Endometrial microvascular endothelial cells (primary cell): ENCODE results near the gene SMAP1. TPM values are rescaled to one million over a fixed set of nuclear protein-coding genes. Genes with fewer than 3 reads are reported as not detected.

ENCODE experiments used
- in situ Hi-C: cut with HindIII; loops from 2 replicates; pipeline ENCODE4 v1.10.0; 2017; ENCODE audit warnings: low sequenced_read_pairs, low pct_unique_long_range_greater_than_20kb; ENCODE audit errors: inconsistent ontology term
- total RNA-seq: library from RNA; depleted of rRNA; stranded (reverse); fragments of >200 nt; gene quantifications from one replicate; pipeline ENCODE4 v1.2.3, GENCODE V29; 2015; ENCODE audit errors: inconsistent ontology term

SMAP1 gene
- total RNA-seq, 1 donor from 2014 or later = 21.8 TPM

GRCh38 chr6:70675822-70676221, 8.1 kb downstream of the SMAP1 start:
- in situ Hi-C loops = no loop called here

- in situ Hi-C loops = no loop called here
These were observed 9.1 kb downstream of the SMAP1 start for GRCh38 chr6:70676821-70677220.

GRCh38 chr6:70680396-70680795, 12.7 kb downstream of the SMAP1 start:
- in situ Hi-C loops = no loop called here

- in situ Hi-C loops = no loop called here
These were observed 17.3 kb downstream of the SMAP1 start for GRCh38 chr6:70684794-70685493.

GRCh38 chr6:70685494-70686180, 18.0 kb downstream of the SMAP1 start:
- in situ Hi-C loops = no loop called here

- in situ Hi-C loops = no loop called here
These were observed 19.0 kb downstream of the SMAP1 start for GRCh38 chr6:70686548-70687133.

- in situ Hi-C loops = no loop called here
These were observed 26.2 kb downstream of the SMAP1 start for GRCh38 chr6:70693887-70694286.

- in situ Hi-C loops = no loop called here
These were observed 26.7 kb downstream of the SMAP1 start for GRCh38 chr6:70694371-70694770.

GRCh38 chr6:70700922-70701876, 33.5 kb downstream of the SMAP1 start:
- in situ Hi-C loops = no loop called here

- in situ Hi-C loops = no loop called here
These were observed 38.1 kb downstream of the SMAP1 start for GRCh38 chr6:70705772-70706171.

GRCh38 chr6:70706491-70707123, 38.9 kb downstream of the SMAP1 start:
- in situ Hi-C loops = no loop called here

- in situ Hi-C loops = no loop called here
These were observed 40.2 kb downstream of the SMAP1 start for GRCh38 chr6:70707893-70708292.

- in situ Hi-C loops = no loop called here
These were observed 40.8 kb downstream of the SMAP1 start for GRCh38 chr6:70708448-70708847.

GRCh38 chr6:70709826-70710225, 42.1 kb downstream of the SMAP1 start:
- in situ Hi-C loops = no loop called here

GRCh38 chr6:70714716-70715257, 47.1 kb downstream of the SMAP1 start:
- in situ Hi-C loops = no loop called here

GRCh38 chr6:70717038-70717801, 49.5 kb downstream of the SMAP1 start:
- in situ Hi-C loops = no loop called here

GRCh38 chr6:70724524-70724923, 56.8 kb downstream of the SMAP1 start:
- in situ Hi-C loops = no loop called here
